ENCODE results near the gene DNAJB9.

DNA sequence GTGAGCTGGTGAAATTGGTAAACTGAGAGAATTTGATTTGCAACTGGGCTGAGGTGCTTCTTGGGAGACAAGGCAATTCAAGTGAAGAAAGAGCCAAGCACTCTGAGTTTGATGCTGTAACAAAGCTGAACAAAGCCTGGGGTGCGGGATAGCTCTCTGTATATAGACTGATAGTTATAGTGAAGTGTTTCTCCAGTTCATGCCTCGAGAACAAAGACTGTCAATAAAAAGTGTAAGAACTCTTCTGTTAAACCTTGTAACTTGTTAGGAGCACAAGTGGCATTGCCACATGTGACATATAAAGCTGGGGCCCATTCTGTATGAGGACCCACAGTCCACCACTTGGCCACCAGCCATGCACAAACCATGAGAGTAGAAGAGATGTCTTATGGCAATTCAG lies 32.4 kb upstream of the DNAJB9 start:
- TF ChIP-seq, protein P1, sequence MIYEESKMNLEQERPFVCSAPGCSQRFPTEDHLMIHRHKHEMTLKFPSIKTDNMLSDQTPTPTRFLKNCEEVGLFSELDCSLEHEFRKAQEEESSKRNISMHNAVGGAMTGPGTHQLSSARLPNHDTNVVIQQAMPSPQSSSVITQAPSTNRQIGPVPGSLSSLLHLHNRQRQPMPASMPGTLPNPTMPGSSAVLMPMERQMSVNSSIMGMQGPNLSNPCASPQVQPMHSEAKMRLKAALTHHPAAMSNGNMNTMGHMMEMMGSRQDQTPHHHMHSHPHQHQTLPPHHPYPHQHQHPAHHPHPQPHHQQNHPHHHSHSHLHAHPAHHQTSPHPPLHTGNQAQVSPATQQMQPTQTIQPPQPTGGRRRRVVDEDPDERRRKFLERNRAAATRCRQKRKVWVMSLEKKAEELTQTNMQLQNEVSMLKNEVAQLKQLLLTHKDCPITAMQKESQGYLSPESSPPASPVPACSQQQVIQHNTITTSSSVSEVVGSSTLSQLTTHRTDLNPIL (CRISPR knock-in tag; IDR thresholded peaks at IDR 0.05; ENCODE audit: low read depth), result no peak
- TF ChIP-seq, protein P2, sequence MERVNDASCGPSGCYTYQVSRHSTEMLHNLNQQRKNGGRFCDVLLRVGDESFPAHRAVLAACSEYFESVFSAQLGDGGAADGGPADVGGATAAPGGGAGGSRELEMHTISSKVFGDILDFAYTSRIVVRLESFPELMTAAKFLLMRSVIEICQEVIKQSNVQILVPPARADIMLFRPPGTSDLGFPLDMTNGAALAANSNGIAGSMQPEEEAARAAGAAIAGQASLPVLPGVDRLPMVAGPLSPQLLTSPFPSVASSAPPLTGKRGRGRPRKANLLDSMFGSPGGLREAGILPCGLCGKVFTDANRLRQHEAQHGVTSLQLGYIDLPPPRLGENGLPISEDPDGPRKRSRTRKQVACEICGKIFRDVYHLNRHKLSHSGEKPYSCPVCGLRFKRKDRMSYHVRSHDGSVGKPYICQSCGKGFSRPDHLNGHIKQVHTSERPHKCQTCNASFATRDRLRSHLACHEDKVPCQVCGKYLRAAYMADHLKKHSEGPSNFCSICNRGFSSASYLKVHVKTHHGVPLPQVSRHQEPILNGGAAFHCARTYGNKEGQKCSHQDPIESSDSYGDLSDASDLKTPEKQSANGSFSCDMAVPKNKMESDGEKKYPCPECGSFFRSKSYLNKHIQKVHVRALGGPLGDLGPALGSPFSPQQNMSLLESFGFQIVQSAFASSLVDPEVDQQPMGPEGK (CRISPR knock-in tag; IDR thresholded peaks at IDR 0.05; ENCODE audit: borderline replicate concordance), result no peak
